ENCODE measurements around the gene DUSP28. TPM values are rescaled to one million over a fixed set of nuclear protein-coding genes. Genes with fewer than 3 reads are reported as not detected.

The DUSP28 gene
- total and polyA plus RNA-seq, 2 experiments from 2014 or later = 2.7 to 4.3 TPM

- TF ChIP-seq EZH2phosphoT487 (IDR thresholded peaks at IDR 0.05; ENCODE audit: unreplicated experiment) (no peak), STAT1 (IDR thresholded peaks at IDR 0.05; ENCODE audit: unreplicated experiment) (no peak)
These were observed 40.6 kb upstream of the DUSP28 start (continued) for GRCh38 chr2:240519396-240520129.

GRCh38 chr2:240520130-240520973, 39.8 kb upstream of the DUSP28 start:
- Mint-ChIP-seq H3K9me3 (peaks cover 33% of the 10 kb centered on the region), H3K27ac (no peak overlapping the region), H3K4me1 (peaks cover 19% of the 10 kb centered on the region), H3K4me3 (peak overlapping the region; percentile 72), H3K36me3 (ENCODE audit: low read depth) (peaks cover 34% of the 10 kb centered on the region), H3K27me3 (ENCODE audit: insufficient read depth, low read depth, poor library complexity) (peaks cover 24% of the 10 kb centered on the region)
- no peaks in the 10 kb centered on the region for H3K9me2 ChIP-seq (ENCODE audit: insufficient read depth)
- H2AFZ ChIP-seq = peak overlapping the region; percentile 49
- no peaks in the 10 kb centered on the region for H3F3A ChIP-seq (replicated peaks; ENCODE audit: low read depth)
- H3K79me2 ChIP-seq (replicated peaks; ENCODE audit: insufficient read depth) = no peaks in the 10 kb centered on the region
- no peak overlapping the region for H3K27ac ChIP-seq (ENCODE audit: low read depth)
- peak overlapping the region; percentile 86 for H3K4me2 ChIP-seq
- peak overlapping the region; percentile 56 for H3K4me3 ChIP-seq
- H3K4me1 ChIP-seq (ENCODE audit: insufficient read depth) = peaks cover 7% of the 10 kb centered on the region
- DNase-seq (ENCODE audit: low spot score) (peak; percentile 76), ATAC-seq (peak; percentile 93)
- H3K36me3 ChIP-seq (ENCODE audit: insufficient read depth) = no peaks in the 10 kb centered on the region
- H4K20me1 ChIP-seq (replicated peaks; ENCODE audit: insufficient read depth) = no peaks in the 10 kb centered on the region
- peaks cover 17% of the 10 kb centered on the region for H3K27me3 ChIP-seq (ENCODE audit: insufficient read depth)
- no peak for TF ChIP-seq NANOG (IDR thresholded peaks at IDR 0.05; ENCODE audit: borderline replicate concordance)
- no peak for TF ChIP-seq ZNF331 (CRISPR knock-in tag; IDR thresholded peaks at IDR 0.05; ENCODE audit: low read depth)
- TF ChIP-seq ZNF462 (CRISPR knock-in tag; IDR thresholded peaks at IDR 0.05) = no peak
- no peak for TF ChIP-seq JUNB (IDR thresholded peaks at IDR 0.05; ENCODE audit: unreplicated experiment)
- TF ChIP-seq EZH2 (IDR thresholded peaks at IDR 0.05; ENCODE audit: low read depth, unreplicated experiment) = no peak
- peak in 1 of 2 experiments; percentile 16; a peak in 2 of 4 replicates for TF ChIP-seq CTCF (conservative IDR thresholded peaks at IDR 0.05; ENCODE audit: low read depth in 2 of 2)
- TF ChIP-seq ZNF114 (CRISPR knock-in tag; IDR thresholded peaks at IDR 0.05) = no peak
- TF ChIP-seq STAT1 (IDR thresholded peaks at IDR 0.05; ENCODE audit: unreplicated experiment) = no peak
- no peak for TF ChIP-seq ETS1 (IDR thresholded peaks at IDR 0.05)

Measured in GM23338 (cell line).